ENCODE measurements around the gene WDR91.

Gene WDR91

GRCh38 chr7:135188298-135188984 is 22.9 kb downstream of the WDR91 start:
- Histone ChIP-seq H3K36me3 (ENCODE audit: insufficient read depth) (no peaks in the 10 kb centered on the region), H4K20me1 (ENCODE audit: insufficient read depth) (no peaks in the 10 kb centered on the region), H3K4me1 (ENCODE audit: low read depth, poor library complexity, severe bottlenecking) (peaks cover 10% of the 10 kb centered on the region), H3K4me3 (IDR thresholded peaks at IDR 0.05; ENCODE audit: insufficient read depth, low read depth, low read length) (no peak overlapping the region), H3K27ac (no peak overlapping the region), H2AFZ (ENCODE audit: low read depth) (no peak overlapping the region), H3K27me3 (ENCODE audit: insufficient read depth, low read depth) (no peaks in the 10 kb centered on the region), H3K4me2 (no peak overlapping the region), H3K9ac (no peak overlapping the region), H3K79me2 (ENCODE audit: insufficient read depth, low read depth) (no peaks in the 10 kb centered on the region)
- TF ChIP-seq CTCF (conservative IDR thresholded peaks at IDR 0.05; ENCODE audit: low read depth, low read length) = no peak

GRCh38 chr7:135186841-135187253 is 24.5 kb downstream of the WDR91 start:
- H3K4me3 ChIP-seq (IDR thresholded peaks at IDR 0.05; ENCODE audit: insufficient read depth, low read depth, low read length) = no peak overlapping the region
- H3K36me3 ChIP-seq (ENCODE audit: insufficient read depth) = no peaks in the 10 kb centered on the region
- H3K79me2 ChIP-seq (ENCODE audit: insufficient read depth, low read depth) = no peaks in the 10 kb centered on the region
- no peak overlapping the region for H3K27ac ChIP-seq
- no peaks in the 10 kb centered on the region for H4K20me1 ChIP-seq (ENCODE audit: insufficient read depth)
- peaks cover 10% of the 10 kb centered on the region for H3K4me1 ChIP-seq (ENCODE audit: low read depth, poor library complexity, severe bottlenecking)
- no peak for TF ChIP-seq CTCF (conservative IDR thresholded peaks at IDR 0.05; ENCODE audit: low read depth, low read length)
- H3K9ac ChIP-seq = no peak overlapping the region
- H2AFZ ChIP-seq (ENCODE audit: low read depth) = no peak overlapping the region
- H3K4me2 ChIP-seq = no peak overlapping the region
- H3K27me3 ChIP-seq (ENCODE audit: insufficient read depth, low read depth) = no peaks in the 10 kb centered on the region

GRCh38 chr7:135186261-135186540 is 25.1 kb downstream of the WDR91 start:
- no peak overlapping the region for H3K4me2 ChIP-seq
- no peaks in the 10 kb centered on the region for H3K36me3 ChIP-seq (ENCODE audit: insufficient read depth)
- TF ChIP-seq CTCF (conservative IDR thresholded peaks at IDR 0.05; ENCODE audit: low read depth, low read length) = no peak
- no peak overlapping the region for H2AFZ ChIP-seq (ENCODE audit: low read depth)
- peaks cover 10% of the 10 kb centered on the region for H3K4me1 ChIP-seq (ENCODE audit: low read depth, poor library complexity, severe bottlenecking)
- H3K27me3 ChIP-seq (ENCODE audit: insufficient read depth, low read depth) = no peaks in the 10 kb centered on the region
- H3K27ac ChIP-seq = no peak overlapping the region
- H3K9ac ChIP-seq = no peak overlapping the region
- H4K20me1 ChIP-seq (ENCODE audit: insufficient read depth) = no peaks in the 10 kb centered on the region
- H3K79me2 ChIP-seq (ENCODE audit: insufficient read depth, low read depth) = no peaks in the 10 kb centered on the region
- no peak overlapping the region for H3K4me3 ChIP-seq (IDR thresholded peaks at IDR 0.05; ENCODE audit: insufficient read depth, low read depth, low read length)

- H4K20me1 ChIP-seq (ENCODE audit: insufficient read depth) = no peaks in the 10 kb centered on the region
- H3K27me3 ChIP-seq (ENCODE audit: insufficient read depth, low read depth) = no peaks in the 10 kb centered on the region
- no peaks in the 10 kb centered on the region for H3K79me2 ChIP-seq (ENCODE audit: insufficient read depth, low read depth)
- H3K9ac ChIP-seq = no peak overlapping the region
- H3K36me3 ChIP-seq (ENCODE audit: insufficient read depth) = no peaks in the 10 kb centered on the region
- no peak overlapping the region for H3K4me2 ChIP-seq
- H3K4me3 ChIP-seq (IDR thresholded peaks at IDR 0.05; ENCODE audit: insufficient read depth, low read depth, low read length) = no peak overlapping the region
- peaks cover 10% of the 10 kb centered on the region for H3K4me1 ChIP-seq (ENCODE audit: low read depth, poor library complexity, severe bottlenecking)
- no peak for TF ChIP-seq CTCF (conservative IDR thresholded peaks at IDR 0.05; ENCODE audit: low read depth, low read length)
- H3K27ac ChIP-seq = no peak overlapping the region
- no peak overlapping the region for H2AFZ ChIP-seq (ENCODE audit: low read depth)
Measured at GRCh38 chr7:135185471-135186260, 25.7 kb downstream of the WDR91 start.

All from KMS-11 (cell line).